DMS 273 (cell line): Measurements from ENCODE around the gene DIPK2B.

Source experiments
- DNase-seq: peaks from one replicate; lab custom pipeline; 2025; ENCODE audit not compliant: unreplicated experiment; lab: John Stamatoyannopoulos, UW

DIPK2B gene

DNA sequence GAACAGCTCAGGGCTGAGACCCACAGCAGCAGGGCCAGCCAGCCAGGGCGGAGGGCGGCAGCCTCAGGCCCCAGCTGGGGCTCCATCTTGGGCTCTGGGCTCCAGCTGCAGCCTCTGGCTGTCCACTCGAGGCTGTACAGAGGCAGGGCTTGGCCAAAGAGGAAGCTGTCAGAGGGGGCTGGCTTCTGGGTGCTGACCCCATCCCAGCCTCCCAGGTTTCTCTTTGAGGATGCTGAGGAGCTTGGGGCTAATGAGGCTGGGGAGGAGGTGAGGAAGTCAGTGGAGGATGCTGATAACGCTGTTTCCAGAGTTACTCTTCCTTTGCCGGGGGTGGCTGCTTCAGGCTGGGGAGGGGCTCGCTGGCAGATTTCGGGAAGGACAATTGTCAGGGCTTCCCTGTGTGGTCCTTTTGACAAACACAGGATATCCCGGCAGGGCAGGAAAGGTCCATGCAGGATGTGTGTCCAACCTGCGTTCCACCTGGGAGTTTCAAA is at the start of gene DIPK2B:
Gene DIPK2B, minus strand, starts transcription at position 136 of the 494 bp plus-strand sequence. Its CDS starts 50 bp downstream, at position 86.
- no peak for DNase-seq

DNA sequence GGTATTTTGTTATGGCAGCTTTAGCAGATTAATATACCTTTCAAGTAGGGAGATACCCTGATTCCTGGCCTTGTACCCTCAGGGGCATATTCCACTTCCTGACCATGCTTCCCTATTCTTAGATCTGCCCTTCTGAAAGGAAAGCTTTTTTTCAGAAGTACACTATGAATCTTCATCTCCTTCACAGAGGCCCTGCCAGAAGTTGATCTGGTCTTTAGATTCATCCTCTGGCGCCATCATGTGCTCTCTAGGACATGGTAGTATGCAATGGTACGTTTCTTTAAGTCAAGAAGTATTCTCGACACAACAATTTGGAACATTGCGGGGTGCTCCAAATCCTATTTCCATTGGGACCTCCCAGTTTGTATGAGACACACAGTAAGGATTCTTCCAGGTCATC is 39.6 kb upstream of the DIPK2B start:
- no peak for DNase-seq

DNA sequence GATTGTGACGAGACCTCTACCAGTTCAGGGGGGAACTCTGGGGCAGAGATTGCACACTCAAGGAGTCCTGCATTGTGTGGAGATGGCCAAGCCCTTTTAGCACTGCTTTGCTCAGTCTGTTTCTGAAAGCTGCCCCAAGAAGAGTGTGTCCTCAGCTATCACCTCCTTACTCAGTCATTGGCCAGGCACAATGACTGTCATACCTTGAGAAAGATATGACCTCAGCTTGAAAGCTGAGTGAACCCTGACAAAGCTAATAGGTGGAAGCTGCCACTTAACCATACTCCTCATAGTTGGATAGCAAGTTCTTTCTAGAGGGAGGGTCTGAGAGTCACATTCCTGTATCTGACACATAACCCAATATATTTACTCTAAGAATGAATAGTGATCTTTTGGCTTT is 37.8 kb upstream of the DIPK2B start:
- DNase-seq, result no peak

GRCh38 chrX:45233531-45233930 is 32.9 kb upstream of the DIPK2B start:
- DNase-seq, result no peak

DNA sequence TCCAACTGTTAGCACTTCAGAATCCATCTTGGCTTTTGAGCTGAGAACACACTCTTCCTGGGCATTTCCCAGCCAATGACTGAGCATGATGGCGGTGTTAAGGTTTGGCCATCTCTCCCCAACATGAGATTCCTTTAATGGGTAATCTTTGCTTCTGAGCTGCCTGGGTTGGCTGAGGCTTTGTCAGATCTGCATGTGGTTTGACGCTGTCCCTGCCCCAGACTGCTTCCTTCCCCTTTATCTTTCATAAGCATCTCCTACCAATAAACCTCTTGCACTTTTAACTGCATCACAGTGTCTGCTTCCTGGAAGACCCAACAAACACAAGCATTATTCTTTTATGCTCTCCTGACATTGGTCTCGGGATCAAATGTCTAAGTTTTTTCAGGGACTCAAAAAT is 31.5 kb upstream of the DIPK2B start:
- DNase-seq, result no peak

GRCh38 chrX:45230410-45230809 is 29.7 kb upstream of the DIPK2B start:
- DNase-seq, result no peak

DNA sequence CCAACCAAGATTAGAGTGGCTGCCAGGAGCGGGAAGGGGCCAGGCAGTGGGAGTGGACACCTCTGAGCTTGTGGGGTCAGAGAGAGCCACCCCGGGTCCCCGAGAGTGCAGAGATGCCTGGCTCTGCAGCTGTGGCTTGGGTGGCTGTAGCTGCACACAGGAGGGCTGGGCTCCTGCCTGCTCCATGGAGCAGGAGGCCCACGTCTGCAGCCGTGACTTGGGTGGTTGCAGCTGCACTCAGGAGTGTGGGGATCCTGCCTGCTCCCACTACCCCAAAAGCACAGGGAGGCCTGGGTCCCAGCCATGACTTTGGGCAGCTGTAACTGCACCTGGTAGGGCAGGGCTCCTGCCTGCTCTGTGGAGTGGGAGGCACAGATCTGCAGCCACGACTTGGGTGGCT is 28.7 kb upstream of the DIPK2B start:
- no peak for DNase-seq

GRCh38 chrX:45228126-45228525 is 27.4 kb upstream of the DIPK2B start:
- DNase-seq, result no peak

- no peak for DNase-seq
Measured at GRCh38 chrX:45208121-45208856, 7.6 kb upstream of the DIPK2B start.

DNA sequence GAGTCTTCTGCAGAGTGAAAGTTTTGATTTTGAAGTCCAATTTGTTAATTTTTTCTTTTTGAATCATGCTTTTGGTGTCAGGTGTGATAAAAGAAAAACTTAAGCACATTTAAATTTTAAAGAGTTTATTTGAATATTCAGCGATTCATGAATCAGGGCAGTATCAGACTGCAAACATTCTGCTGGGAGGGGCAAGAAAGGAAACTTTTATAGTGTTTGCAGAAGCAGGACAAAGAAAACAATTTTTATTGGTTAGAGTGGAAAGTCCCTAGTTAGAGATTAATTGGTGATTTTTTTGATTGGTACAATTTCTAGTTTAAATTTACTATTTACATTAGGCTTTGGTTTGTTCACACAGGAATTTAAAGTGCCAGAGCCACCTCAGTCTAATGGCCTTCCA is 1.5 kb upstream of the DIPK2B start:
- DNase-seq, result no peak

- no peak for DNase-seq
Measured at GRCh38 chrX:45198706-45199105, 2.0 kb downstream of the DIPK2B start.

- no peak for DNase-seq
Measured at GRCh38 chrX:45198301-45198700, 2.4 kb downstream of the DIPK2B start.

GRCh38 chrX:45196701-45197100 is 4.0 kb downstream of the DIPK2B start:
- no peak for DNase-seq

DNA sequence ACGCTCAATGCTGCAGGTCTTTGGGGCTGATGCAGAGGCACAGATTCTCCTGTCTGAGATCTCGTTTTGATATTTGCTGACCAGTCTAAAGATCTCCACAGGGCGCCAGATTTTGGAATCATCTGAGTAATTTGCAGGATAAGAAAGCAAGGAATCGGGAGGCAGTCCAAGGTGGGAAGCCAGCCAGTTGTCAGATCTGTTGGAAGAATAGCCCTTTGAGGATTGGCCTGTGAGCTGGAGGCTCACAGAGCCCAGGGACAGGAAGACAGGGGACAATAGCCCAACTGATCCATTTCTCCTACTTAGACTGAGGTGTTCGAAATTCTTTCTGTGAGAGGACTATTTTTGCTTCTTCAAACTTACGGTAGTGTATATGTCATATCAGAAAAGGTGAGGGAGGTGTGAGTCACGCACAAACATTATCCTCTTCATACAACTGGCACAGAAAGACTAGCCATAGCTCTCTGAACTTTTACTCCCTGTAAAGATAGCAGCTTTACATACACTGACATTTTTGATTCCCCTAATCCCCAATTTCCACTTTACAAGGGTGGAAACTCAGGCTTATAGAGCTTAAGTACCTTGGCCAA is 8.8 kb downstream of the DIPK2B start:
- no peak for DNase-seq

DNA sequence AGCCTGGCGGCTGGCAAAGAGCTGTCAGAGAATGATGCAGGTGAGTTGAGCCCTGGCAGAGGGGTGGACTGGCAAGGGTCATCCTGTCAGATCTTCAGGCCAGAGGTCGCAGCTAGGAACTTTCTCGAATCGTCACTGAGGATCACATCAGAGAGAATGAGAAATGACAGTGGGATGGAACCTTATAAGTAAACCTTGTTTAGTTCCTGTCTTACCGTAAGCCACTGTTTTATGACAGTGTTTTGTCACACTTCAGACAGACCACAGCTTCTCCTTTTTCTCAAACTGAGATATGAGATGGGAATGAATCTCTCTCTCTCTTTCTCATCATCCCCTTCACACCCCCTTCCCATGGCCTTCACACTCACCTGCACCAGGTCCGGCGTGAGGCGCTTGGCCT is 9.3 kb downstream of the DIPK2B start:
- no peak for DNase-seq

GRCh38 chrX:45187731-45188130 is 12.9 kb downstream of the DIPK2B start:
- DNase-seq, result no peak

DNA sequence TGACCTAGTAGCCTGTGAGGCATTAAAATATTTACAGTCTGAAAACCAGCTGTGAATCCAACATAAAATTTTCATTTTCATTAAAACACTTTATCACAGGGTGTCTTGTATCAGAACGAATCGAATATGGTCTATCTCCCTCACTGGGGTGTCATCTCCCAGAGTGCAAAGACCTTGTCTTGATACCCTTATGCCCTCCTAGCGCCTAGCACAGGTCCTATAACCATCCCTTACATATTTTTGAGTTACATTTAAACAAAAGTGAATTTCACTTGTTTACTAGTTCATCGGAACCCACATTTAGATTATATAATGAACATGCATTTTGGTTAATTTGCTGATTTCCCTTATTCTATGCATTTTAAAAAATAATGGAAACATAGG is 14.0 kb downstream of the DIPK2B start:
- no peak for DNase-seq

DNA sequence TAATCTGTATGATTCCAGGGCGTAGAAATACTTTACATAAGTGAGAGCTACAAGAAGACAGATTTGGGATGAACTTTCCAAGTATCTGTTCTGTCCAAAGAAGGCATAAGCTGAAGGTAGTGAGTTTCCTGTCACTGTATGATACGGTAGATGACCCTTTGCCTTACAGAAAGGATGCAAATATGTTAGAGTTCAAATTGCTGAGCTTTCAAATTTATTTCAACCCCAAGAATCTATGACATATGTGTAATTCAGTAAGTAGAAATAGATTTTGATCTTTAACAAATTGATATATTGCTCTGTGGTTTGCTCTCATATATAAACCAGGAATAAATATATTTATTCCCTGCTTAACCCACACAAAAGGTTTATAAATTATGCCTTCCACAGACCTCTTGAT is 16.5 kb downstream of the DIPK2B start:
- no peak for DNase-seq

DNA sequence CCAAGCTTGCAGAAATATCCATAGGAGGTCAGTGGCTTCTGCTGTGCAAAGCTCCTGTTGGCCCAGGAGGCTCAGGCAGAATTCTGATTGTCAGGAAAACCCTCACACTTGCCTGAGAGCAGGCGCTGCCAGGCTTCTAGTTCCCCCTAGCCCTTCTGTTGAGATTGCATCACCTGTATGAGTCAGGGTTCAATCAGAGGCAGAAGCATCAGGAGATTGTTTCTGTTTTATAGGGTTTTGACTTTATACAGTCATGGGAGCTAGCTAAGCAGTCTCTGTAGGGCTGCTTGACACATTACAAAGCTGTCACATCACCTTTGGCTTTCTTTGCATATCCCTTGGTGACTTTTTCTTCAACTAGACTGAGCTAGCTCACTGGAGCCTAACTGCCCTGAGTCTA is 27.8 kb downstream of the DIPK2B start:
- DNase-seq, result no peak

DNA sequence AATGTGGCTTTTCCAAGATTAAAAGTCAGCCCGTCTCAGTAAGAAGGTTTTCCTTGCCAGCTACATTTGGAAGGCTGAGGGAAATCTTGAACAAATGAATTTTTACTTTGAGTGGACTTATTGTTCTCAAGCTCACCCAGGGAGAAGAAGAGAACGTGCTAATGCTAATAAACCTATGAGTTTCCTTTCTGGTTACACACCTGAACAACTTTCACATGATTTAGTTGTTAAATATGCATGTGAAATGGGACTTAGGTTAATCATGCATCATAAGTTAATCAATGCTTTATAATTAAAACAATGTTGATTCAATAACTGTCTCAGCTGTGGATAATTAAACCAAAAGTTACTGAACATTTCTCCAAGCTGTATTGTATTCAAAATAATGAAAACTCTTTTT is 33.9 kb downstream of the DIPK2B start:
- DNase-seq, result no peak

DNA sequence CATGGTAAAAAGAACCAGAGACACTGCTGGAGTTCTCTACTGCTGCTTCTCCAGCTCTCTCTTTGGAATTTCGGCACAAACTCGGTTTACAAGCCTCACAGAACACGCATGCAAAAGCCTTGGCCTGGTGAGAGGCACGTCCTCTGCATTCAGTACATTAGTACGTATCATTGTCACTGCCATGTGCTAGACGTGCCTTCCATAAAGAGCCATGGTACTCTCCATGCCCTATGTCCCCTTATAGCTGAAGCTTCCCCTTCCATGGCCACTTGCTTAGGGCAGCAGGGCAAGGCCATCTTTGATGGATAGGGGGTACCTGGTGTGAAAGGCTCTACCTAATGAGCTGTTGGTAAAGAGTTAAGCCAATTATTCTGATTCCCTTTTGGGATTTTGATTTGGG is 35.0 kb downstream of the DIPK2B start:
- DNase-seq, result no peak

DNA sequence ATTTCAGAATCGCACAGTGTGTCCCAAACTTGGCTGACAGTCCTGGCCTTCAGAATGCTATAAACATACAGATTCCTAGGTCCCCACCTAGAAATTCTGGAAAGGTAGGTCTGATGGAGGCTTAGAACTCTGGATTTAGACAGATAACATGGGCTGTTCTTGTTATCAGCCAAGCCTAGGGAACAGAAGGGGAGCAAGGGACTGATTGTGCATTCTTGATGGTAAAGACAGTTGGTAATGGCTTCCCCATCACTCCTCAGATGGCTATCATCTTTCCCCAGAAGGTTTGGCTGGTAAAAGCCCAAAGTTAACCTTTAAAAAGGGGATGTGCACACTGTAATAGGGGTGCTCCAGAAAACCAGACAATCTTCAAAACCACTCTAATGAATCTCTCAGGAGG is 35.7 kb downstream of the DIPK2B start:
- DNase-seq, result no peak
